ENCODE data around the gene CFAP157.

The CFAP157 gene

GRCh38 chr9:127762111-127762676 lies 55.4 kb downstream of the CFAP157 start:
- DNase-seq (ENCODE audit: low read depth, low spot score): no peak

- no peak for DNase-seq (ENCODE audit: low read depth, low spot score)
These were observed 57.2 kb downstream of the CFAP157 start for GRCh38 chr9:127763918-127764384.

GRCh38 chr9:127765418-127765817 lies 58.6 kb downstream of the CFAP157 start:
- no peak for DNase-seq (ENCODE audit: low read depth, low spot score)
